HUES48 (cell line): ENCODE data around the gene THOC2.

ENCODE experiments used
- H3K27ac ChIP-seq: one replicate; pipeline ENCODE4 v1.7.0; 2013; ENCODE audit warnings: low read depth, low read length, inconsistent platforms
- H3K27me3 ChIP-seq: 2 replicates; pipeline ENCODE4 v1.6.1; 2013; ENCODE audit warnings: mild to moderate bottlenecking, low read length; ENCODE audit not compliant: control insufficient read depth, insufficient read depth
- H3K36me3 ChIP-seq: 2 replicates; pipeline ENCODE4 v1.6.1; 2013; ENCODE audit warnings: low read length; ENCODE audit not compliant: control insufficient read depth, insufficient read depth
- H3K4me1 ChIP-seq: 2 replicates; pipeline ENCODE4 v1.6.1; 2013; ENCODE audit warnings: mild to moderate bottlenecking, low read length; ENCODE audit not compliant: control insufficient read depth, insufficient read depth
- H3K4me3 ChIP-seq: 2 replicates; pipeline ENCODE4 v1.5.1; 2013; ENCODE audit warnings: mild to moderate bottlenecking, low read depth, low read length
- H3K9ac ChIP-seq: 2 replicates; pipeline ENCODE4 v1.6.1; 2013; ENCODE audit warnings: mild to moderate bottlenecking, low read depth, low read length, moderate library complexity
- H3K9me3 ChIP-seq: 2 replicates; pipeline ENCODE4 v1.6.1; 2013; ENCODE audit warnings: low read length; ENCODE audit not compliant: control insufficient read depth, insufficient read depth

The THOC2 gene

GRCh38 chrX:123617007-123617406 is 115.8 kb downstream of the THOC2 start:
- Histone ChIP-seq H3K4me1 (no peaks in the 10 kb centered on the region; the same call in 1 of the 2 replicates), H3K27me3 (no peaks in the 10 kb centered on the region)

DNA sequence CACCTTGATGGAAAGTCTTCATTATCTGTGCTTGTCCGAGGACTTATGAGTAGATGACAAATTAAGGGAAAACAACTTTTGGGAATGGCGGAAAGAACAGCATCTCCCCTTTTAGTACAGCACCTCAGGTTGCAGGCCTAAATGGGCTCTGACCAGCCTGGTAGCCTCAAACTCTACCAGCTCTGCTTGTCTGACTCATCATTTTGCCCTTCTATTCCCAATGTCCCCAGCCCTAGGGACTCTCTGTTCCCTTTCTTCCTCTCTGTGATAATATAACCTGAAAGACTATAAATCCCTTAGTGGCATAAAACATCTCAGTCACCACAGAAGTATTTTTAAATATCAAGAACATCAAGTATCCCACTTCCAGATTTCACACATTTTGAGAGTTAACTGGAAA is 121.9 kb downstream of the THOC2 start:
- Histone ChIP-seq H3K4me3 (no peak overlapping the region), H3K27ac (no peak overlapping the region), H3K36me3 (peaks cover 34% of the 10 kb centered on the region), H3K9ac (no peak overlapping the region), H3K4me1 (no peaks in the 10 kb centered on the region; the same call in 1 of the 2 replicates), H3K9me3 (no peaks in the 10 kb centered on the region), H3K27me3 (no peaks in the 10 kb centered on the region)

More at GRCh38 chrX:123617007-123617406, 115.8 kb downstream of the THOC2 start:
- Histone ChIP-seq H3K9me3 (no peaks in the 10 kb centered on the region), H3K9ac (no peak overlapping the region), H3K36me3 (peaks cover 54% of the 10 kb centered on the region), H3K27ac (no peak overlapping the region), H3K4me3 (no peak overlapping the region)

DNA sequence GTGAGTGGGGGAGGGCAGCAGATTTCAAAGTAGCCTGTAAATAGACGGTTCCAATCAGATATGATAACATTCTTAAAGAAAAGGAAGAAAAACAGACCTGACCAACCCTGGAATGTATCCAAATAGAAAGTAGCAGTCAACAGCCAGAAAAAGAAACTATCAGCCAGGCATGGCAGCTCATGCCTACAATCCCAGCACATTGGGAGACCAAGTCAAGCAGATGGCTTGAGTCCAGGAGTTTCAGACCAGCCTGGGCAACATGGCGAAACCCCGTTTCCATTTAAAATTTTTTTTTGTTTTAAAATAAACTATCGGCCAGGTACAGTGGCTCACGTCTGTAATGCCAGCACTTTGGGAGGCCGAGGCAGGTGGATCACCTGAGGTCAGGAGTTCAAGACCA is 125.0 kb downstream of the THOC2 start:
- no peak overlapping the region for H3K27ac ChIP-seq
- H3K4me1 ChIP-seq = no peaks in the 10 kb centered on the region
- H3K9ac ChIP-seq = no peak overlapping the region
- no peaks in the 10 kb centered on the region for H3K27me3 ChIP-seq
- H3K9me3 ChIP-seq = no peaks in the 10 kb centered on the region
- H3K4me3 ChIP-seq = no peak overlapping the region
- peaks cover 27% of the 10 kb centered on the region for H3K36me3 ChIP-seq

GRCh38 chrX:123607270-123607669 is 125.6 kb downstream of the THOC2 start:
- no peak overlapping the region for H3K9ac ChIP-seq
- no peak overlapping the region for H3K4me3 ChIP-seq
- H3K27ac ChIP-seq = no peak overlapping the region
- peaks cover 22% of the 10 kb centered on the region for H3K36me3 ChIP-seq
- no peaks in the 10 kb centered on the region for H3K27me3 ChIP-seq
- H3K4me1 ChIP-seq = no peaks in the 10 kb centered on the region
- H3K9me3 ChIP-seq = no peaks in the 10 kb centered on the region

DNA sequence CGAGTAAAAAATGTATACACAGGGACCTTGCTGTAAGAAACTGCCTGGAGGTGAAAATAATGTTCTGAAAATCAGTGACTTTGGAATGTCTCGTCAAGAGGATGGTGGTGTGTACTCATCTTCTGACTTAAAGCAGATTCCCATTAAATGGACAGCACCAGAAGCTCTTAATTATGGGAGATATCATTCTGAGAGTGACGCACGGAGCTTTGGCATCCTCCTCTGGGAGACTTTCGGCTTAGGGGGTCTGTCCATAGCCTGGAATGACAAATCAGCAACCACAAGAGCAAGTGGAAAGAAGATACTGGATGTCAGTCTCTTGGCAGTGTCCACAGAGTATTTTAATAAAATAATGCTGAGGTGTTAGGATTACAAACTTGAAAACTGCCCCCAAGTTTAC is 129.4 kb downstream of the THOC2 start:
- Histone ChIP-seq H3K27me3 (no peaks in the 10 kb centered on the region), H3K36me3 (peaks cover 6% of the 10 kb centered on the region)

GRCh38 chrX:123601437-123601836 is 131.4 kb downstream of the THOC2 start:
- no peak overlapping the region for H3K9ac ChIP-seq
- H3K27ac ChIP-seq = no peak overlapping the region
- no peaks in the 10 kb centered on the region for H3K4me1 ChIP-seq
- H3K36me3 ChIP-seq = peaks cover 6% of the 10 kb centered on the region
- H3K4me3 ChIP-seq = no peak overlapping the region
- no peaks in the 10 kb centered on the region for H3K9me3 ChIP-seq
- no peaks in the 10 kb centered on the region for H3K27me3 ChIP-seq

More for the DNA sequence above, 129.4 kb downstream of the THOC2 start:
- Histone ChIP-seq H3K9me3 (no peaks in the 10 kb centered on the region), H3K9ac (no peak overlapping the region), H3K27ac (no peak overlapping the region), H3K4me3 (no peak overlapping the region), H3K4me1 (no peaks in the 10 kb centered on the region)

- Histone ChIP-seq H3K4me1 (no peaks in the 10 kb centered on the region), H3K4me3 (no peak overlapping the region), H3K27ac (no peak overlapping the region), H3K9ac (no peak overlapping the region), H3K27me3 (no peaks in the 10 kb centered on the region), H3K36me3 (peaks cover 6% of the 10 kb centered on the region), H3K9me3 (no peaks in the 10 kb centered on the region)
Observed at GRCh38 chrX:123600181-123600580, 132.7 kb downstream of the THOC2 start.

- no peaks in the 10 kb centered on the region for H3K27me3 ChIP-seq
- H3K36me3 ChIP-seq = no peaks in the 10 kb centered on the region
- no peaks in the 10 kb centered on the region; the same call in 1 of the 2 replicates for H3K4me1 ChIP-seq
- H3K4me3 ChIP-seq = no peak overlapping the region
- no peak overlapping the region for H3K9ac ChIP-seq
- H3K27ac ChIP-seq = no peak overlapping the region
- no peaks in the 10 kb centered on the region for H3K9me3 ChIP-seq
Observed at GRCh38 chrX:123590842-123591486, 141.9 kb downstream of the THOC2 start.

- Histone ChIP-seq H3K4me3 (no peak overlapping the region), H3K27me3 (no peaks in the 10 kb centered on the region), H3K27ac (no peak overlapping the region), H3K4me1 (no peaks in the 10 kb centered on the region; the same call in 1 of the 2 replicates), H3K9ac (no peak overlapping the region), H3K9me3 (no peaks in the 10 kb centered on the region), H3K36me3 (no peaks in the 10 kb centered on the region)
Observed at GRCh38 chrX:123588723-123589122, 144.1 kb downstream of the THOC2 start.

DNA sequence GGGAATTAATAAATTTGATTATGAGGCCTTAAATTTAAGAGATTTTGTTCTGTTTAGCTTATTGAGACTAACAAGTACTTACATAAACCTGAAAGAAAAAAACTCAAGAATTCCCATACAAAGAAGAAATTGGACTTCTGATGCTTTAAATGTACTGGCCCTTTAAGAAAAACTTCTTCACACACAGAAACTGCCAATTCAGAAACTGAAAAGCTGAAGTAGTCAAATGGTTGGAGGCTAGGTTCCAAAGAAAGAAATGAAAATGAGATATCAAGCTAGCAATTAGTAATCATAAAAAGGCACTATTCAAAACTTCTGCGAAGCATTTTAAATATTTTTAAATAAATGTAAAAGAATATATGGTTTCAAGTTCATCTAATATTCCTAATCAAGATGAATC is 151.3 kb downstream of the THOC2 start:
- H3K9me3 ChIP-seq = no peaks in the 10 kb centered on the region
- no peaks in the 10 kb centered on the region for H3K36me3 ChIP-seq
- peak overlapping the region; percentile 93 for H3K27ac ChIP-seq
- H3K27me3 ChIP-seq = no peaks in the 10 kb centered on the region
- no peak overlapping the region for H3K9ac ChIP-seq
- no peak overlapping the region for H3K4me3 ChIP-seq
- peaks cover 30% of the 10 kb centered on the region for H3K4me1 ChIP-seq

GRCh38 chrX:123580792-123581191 is 152.1 kb downstream of the THOC2 start:
- Histone ChIP-seq H3K27me3 (no peaks in the 10 kb centered on the region), H3K4me1 (peaks cover 30% of the 10 kb centered on the region), H3K4me3 (peak overlapping the region; percentile 18; the same call in 1 of the 2 replicates), H3K9me3 (no peaks in the 10 kb centered on the region), H3K9ac (no peak overlapping the region), H3K36me3 (no peaks in the 10 kb centered on the region), H3K27ac (peak overlapping the region; percentile 93)
